CD4-positive, alpha-beta T cell treated with Interleukin-10 for 1 hour (primary cell): ENCODE data around the gene ENHO.

ENCODE experiments used
- DNase-seq: peaks from one replicate; pipeline ENCODE4 v3.0.0-alpha.2; 2020

Gene ENHO

DNA sequence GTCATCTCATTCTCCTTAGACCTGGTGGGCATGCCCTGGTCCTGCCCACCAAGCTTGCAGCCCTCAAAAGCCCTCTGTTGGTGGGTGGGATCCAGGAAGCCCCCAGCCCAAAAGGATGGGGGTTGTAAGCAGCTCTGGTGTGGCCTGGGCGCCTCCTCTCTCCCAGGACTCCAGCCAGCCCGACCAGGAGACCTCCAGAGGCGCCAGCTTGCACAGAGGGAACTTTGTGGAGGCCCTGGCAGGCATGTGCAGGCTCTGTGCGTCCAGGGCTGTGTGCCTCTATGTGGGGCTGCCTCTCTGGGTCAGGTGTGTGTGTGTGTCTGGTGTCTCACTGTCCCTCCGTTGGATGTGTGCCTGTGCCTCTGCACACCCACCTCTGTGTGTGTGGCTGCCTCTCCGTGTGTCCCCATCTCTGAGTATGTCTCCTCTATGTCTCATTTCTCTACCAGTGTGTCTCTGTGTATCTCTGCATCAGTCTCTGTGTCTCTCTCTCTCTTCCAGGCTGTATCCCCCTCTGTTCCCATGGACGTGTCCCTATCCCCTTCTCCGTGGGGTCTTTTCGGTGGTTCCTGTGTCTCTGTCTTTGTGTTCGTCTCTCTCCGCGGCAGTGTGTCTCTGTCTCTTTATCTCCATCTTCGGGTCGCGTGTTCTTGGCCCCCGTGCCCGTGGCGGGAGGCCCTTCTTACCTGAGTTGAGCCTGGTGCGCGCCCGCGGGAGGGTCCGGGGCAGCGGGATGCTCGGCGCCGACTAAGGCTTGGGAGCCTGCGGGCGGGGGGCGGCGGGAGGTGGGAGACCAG lies 501 bp downstream of the ENHO start:
- DNase-seq = no peak

DNA sequence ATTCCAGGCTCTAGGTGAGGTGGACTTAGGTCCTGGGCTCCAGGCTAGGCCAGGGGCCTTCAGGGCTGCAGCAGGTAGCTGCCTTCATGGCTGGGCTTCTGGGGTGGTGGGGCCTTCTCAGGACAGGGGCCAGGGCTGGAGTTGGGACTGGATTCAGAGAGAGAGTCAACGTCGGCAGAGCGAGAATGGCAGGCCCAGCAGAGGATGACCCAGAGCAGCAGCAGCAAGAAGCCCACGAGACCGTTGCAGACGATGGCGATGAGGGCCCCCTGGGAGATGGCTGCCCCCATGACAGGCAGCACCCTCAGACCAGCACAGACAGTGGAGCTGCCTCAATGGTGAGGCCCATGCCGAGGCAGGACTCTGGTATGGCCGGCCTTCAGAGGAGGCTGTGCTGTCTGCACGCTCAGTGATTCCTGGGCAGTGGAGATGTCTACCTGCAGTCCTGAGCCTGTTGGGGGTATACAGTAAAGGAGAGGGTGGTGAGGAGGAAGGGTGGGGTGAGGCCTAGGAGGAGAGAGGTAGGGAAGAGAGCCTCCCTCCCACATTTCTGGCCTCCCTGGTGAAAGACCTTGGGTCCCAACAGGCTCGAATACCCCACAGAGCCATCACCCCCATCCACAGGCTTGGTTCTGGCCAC lies 1.3 kb downstream of the ENHO start:
- DNase-seq = no peak

DNA sequence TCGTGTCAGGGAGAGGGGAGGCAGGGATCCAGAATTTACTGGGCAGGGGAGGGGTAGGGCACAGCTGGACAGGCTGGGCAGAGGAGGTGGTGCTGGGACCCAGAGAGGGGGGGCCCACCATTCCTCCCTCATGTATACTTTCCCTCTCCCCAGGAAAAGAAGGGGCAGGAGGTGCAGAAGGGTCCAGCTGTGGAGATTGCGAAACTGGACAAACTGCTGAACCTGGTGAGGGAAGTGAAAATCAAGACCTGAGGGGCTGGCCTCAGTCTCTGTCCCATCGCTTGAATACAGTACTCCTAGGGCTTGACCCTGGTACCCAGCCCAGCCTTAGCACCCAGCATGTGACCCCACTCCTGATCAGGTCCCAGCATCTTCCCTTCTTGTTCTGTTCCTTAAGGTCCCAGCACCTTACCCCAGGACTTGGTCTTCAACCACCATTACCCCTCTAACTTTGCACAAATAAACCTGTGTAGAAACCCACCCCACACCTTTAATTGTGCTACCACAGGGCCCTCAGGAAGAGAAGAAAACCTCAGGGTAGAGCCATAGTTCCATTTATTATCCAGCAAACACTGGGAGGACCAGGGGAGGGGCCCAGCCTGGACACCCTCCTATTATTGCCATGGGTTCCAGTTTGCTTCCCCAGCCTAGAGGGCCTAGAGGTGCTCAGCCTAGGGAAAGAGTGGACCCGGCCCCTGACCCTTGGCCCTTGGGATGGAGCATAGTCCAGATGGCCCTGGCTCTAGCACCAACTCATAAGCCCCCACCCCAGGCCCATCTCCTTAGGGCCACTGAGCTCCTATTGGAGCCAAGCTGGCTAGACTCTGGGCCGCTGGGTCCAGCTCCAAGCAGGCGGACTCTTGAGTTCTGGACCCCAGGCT lies 2.0 kb downstream of the ENHO start:
- DNase-seq = no peak

DNA sequence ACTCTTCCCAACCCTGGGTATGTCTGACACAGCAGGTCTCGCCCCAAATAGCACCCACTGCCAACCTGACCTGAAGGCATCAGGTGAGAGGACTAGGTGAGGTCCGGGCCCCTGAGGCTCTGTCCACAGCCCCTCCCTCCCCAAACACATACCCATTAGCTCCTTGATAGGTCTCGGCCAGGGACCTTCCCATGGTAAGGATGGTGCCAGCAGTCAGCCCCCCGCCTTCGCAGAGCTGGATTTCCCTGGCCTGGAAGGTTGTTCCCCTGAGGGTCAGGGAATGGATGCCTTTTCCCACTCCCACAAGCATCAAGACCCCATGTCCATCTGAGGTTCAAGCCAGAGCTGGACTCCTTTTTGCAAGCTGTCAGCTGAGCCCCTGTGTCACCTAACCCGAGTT lies 2.7 kb downstream of the ENHO start:
- DNase-seq = no peak

DNA sequence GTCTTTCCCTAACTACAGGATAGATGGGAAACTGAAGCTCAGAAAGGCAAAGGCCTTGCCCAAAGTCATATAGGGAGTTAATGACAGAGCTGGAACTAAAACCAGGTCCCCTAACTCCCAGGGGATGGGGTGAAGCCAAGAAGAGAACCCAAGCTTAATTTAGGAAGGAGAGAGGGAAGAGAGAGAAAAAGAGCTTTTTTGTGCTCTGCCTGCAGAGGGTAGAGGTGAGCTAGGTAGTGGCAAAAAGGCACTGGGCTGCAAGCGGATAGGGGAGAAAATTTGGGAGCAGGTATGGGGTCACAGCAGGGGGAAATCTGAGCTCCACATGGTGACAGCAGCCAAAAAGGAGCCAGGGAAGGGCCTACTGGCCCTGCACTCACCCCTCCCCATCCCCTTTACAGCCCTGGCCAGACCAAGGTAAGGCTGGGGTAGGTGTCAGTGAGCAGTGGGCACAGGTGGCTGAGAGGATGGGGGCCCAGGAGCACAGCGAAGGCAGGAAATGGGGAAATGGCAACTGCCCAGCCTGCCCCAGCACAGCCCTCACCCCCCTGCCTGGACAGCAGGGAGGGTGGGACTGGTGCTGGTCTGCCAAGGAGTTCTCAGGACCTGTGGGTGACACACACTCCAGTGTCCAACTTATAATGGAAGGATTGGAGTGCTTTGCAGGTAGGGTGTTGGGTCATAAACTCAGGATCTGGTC lies 3.3 kb downstream of the ENHO start:
- DNase-seq = no peak

DNA sequence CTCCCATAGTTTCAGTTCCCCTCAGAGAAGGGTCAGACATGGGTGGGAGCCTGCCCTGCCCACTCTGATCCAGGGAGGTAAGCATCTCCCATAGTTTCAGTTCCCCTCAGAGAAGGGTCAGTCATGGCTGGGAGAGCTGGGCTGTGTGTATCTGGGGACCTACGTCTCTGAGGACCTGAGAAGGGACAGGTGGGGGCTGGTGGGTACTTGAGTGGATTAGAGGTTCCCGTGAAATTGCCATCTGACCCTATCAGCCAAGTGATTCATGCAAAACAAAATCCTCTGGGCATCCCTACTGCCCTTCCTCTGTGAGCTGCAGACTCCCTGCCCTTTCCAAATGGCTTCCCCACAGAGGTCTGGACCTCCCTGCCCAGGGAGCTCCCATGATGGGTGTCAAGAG lies 3.9 kb downstream of the ENHO start:
- DNase-seq = no peak

DNA sequence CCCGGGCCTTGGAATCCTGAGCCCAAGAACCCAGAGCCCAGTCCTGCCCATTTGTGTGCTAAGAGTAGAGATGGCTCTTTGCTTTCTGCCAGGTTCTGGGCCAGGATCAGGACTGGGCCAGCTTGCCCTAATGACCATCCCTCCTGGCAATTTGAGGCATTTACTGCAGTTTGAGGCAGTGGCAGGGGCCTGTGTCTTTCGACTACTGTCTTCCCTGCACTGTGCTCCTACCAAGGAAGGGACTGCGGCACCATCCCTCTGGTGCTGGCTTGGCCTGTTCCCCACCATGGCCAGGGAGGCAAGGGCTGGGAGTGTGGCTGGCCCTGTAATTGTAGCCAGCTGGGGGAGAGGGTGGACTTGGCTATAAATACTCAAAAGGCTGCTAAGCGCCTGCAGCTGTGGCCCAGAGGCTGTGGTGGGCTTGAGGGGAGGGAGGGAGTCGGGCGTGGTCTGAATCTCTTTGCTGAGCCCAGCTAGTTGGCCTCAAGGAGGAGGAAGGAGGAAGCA lies 4.6 kb downstream of the ENHO start:
- DNase-seq = no peak

DNA sequence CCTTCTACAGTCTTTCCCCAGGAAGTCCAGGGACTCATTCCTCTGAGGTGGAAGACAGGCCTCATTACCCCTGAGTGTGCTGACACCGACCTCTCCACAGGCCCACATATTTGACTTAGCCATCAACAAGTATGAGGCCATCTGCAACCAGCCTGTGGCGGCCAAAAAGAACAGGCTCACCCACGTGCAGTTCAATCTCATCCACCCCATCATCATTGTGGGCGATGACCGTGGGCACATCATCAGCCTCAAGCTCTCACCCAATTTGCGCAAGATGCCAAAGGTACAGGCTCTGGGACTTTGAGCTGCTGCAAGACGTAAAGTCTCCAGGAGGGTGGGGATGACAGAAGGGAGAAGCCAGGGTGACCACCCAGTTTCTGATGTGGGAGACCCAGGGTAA lies 5.6 kb downstream of the ENHO start:
- no peak for DNase-seq

DNA sequence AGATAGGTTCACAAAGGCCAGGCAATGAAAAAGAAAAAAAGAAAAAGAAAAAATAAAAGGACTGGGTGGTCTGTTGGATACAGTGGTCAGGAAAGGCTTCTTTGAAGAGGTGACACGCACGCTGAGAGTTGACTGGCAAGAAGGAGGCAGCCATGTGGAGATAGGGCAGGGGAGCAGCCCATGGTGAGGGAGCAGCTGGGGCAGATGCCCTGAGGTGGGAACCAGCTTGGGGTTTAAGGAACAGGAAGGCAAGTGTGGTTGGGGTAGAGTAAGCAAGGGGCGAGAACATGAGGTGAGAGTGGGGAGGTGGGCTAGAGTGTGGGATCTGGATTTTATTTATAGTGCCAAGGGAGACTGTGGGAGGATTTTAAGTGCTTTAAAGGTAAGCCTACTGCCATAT lies 6.8 kb downstream of the ENHO start:
- DNase-seq = no peak

DNA sequence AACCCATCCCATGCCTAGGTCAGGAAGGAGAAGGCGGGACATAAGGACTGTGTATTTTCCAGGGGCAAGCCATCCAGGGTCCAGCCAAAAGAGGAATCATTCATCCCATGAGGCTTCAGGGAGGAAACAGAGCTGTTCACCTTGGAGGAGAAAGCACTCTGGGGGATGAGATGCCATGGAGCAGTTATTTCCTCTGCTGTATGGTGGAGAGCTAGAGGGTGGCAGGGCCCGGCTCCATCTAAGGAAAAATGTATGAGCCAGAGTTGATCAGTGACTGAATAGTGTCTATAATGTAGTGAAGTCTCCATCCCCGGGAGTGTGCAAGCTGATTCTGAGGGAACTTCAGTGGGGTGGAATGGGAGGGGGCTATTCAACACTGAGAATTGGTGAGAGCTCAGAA lies 8.0 kb downstream of the ENHO start:
- no peak for DNase-seq

DNA sequence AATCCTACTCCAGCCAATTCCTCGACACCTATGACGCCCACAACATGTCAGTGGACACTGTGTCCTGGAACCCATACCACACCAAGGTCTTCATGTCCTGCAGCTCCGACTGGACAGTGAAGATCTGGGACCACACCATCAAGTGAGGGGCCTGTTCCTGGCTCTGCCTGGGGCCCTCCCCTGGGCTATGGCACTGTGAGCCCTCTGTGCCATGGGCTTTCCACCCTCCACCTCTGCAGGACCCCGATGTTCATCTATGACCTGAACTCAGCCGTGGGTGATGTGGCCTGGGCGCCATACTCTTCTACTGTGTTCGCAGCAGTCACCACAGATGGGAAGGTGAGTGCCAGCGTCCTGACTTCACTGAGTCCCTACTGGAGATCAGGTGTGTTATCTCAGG lies 8.4 kb downstream of the ENHO start:
- no peak for DNase-seq

DNA sequence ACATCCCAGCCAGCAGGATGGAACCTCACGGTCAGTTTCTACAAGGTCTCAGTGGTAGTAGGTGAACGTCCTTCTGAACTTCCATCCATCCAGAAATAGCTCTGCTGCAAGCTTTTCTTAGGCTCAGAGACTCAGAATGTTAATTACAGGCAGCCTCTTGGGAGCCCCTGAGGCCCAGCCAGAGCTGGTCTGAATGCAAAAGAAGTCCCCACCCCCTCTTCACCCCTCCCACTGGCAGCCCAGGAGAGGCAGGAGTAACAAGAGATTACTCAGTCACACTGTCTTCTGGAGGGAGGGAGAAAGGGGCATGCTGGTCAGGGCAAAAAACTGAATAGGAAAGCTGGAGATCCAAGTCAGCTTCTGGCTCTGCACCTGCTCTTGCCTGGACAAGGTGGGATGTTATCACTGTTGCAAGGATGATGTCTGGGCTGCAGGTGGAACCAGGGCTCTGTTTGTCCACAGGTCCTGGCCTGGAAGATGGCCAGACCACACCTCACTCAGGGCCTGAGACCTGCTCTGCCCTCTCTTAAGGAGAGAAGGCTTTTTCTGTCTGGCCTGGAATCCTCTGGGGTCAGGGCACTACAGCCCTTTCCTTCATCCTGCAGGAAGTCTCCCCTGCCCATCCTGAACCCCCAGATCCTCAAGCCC lies 9.1 kb downstream of the ENHO start:
- DNase-seq = no peak

DNA sequence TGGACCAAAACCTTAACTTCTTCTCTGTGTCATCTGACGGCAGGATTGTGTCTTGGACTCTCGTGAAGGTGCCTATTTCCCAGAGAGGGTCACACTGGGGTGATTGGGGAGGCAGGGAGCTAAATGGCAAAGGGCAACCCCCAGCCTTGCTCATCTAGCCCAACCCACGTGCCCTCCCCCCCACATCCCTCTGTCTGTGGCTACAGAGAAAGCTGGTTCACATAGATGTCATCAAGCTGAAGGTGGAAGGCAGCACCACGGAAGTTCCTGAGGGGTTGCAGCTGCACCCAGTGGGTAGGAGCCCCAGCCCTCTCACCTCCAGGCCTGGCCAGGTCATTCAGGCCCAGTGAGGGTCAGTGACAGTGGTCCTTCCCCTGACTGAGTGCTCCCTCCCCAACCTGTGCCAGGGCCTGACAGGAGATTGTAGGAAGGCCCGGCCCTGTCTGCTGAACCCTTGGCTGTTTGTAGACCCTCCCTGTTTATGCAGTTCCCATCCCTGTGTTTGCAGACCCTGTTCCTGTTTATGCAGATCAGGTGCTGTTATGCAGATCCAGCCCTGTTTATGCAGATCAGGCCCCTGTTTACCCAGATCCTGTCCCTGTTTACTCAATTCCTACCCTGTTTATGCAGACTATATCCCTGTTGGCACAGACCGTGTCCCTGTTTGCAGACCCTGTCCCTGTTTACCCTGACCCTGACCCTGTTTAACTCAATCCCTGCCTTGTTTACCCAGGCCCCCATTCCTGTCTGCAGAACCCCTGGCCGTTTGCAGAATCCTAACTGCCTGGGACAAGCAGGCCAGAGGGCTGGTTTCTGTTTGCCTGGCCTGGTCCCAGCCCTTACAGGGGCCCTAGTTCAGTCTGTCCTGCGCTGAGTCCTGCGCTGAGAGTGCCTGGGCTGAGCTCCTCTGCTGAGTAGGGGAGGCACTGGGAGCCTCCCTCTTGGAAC lies 10.4 kb downstream of the ENHO start:
- DNase-seq = no peak

DNA sequence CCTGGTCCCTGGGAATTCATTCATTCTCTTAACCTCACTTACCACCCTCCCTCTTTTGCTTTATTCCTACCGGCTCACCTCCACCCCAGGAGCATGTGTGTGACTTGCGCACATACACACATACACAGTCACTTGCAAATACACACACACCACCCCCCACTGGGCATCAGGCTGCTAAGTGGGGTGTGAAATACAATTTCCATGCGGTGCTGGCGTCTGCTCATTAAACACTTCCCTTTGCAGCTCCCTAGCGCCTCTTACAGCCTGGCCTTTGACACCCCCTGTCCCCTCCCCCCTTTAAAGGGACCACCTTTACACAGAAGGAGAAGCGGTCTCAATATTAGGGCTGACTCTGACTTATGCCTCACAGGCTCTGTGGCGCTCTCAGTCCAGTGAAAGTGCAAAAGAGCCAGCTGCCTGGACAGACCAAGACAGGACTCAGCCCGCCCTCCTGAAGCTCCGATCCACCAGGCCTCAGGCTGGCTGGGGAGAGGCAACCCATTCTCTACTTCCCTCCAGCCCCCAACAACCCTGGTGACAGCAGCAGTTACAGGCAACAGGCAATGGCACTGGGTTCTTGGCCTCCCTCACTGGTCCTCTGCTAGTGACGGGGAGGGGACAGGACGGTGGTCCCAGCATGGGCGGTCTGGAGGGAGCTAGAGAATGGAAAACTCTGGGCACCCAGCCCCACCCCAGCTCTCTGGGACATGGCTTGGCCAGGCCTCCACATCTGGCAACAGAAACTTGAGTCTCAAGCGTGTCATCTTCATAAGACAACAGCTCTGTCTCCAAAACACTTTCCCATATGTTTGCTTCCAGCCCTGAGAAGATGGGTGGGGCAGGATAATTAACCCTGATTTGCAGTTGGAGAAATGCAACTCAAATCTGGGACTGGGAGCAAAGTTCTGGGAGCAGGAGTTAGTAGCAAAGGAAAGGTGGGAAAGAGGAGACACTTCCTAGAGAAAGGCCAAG lies 12.0 kb downstream of the ENHO start:
- DNase-seq = no peak

DNA sequence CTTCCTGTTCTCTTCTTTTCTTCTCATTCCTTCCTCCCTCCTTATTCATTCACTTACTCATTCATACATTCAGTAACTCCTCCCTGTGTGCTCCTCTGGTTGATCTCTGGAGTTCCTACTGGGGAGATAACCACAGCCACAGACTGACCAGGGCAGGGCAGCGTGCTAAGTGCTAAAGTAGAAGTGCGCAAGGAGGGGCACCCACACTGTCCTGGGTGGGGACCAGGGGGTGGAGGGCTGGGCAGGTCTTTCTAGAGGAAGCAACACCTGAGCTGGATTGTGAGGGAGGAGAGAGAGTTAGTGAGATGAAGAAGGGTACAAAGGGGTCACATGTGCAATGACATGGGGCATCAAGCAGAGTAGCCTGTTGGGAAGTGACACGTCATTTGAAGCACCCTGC lies 13.8 kb downstream of the ENHO start:
- DNase-seq = no peak

DNA sequence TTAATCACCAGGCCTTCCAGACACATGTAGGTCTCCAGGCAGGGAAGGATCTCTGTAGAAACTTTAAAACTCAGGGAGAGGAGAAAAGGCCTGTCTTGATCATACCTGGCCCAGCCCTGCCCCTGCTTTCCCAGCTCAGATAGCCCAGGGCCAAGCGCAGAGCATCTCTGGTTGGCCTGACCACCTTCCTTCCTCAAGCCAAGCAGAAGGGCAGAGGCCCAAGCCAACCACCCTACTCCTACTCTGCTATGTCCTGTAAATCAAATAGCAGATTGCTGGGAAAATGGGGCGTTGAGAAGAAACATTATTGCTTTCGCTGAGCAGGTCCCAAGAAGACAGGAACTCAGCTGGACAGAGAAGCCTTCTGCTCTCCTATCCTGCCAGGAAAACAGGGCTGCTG lies 14.3 kb downstream of the ENHO start:
- DNase-seq = no peak

DNA sequence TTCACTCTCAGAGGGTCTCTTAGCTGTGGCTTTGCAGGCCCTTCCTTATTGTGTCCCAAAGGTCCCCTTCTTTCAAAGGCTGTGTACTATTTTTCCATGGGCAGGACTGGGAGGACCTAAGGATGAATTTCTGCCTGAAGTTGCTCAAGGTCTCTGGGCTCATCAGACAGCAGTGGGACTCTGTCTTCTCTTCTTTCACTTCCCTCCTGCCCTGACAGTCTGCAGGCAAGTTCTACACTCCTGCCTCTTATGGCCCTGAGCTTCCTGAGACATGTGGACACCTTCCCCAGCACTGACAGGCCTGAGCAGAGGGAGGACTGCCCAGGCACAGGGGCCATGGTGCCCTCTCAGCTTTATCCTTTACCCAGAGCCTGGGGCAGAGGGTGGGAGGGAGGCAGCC lies 14.8 kb downstream of the ENHO start:
- DNase-seq = no peak

DNA sequence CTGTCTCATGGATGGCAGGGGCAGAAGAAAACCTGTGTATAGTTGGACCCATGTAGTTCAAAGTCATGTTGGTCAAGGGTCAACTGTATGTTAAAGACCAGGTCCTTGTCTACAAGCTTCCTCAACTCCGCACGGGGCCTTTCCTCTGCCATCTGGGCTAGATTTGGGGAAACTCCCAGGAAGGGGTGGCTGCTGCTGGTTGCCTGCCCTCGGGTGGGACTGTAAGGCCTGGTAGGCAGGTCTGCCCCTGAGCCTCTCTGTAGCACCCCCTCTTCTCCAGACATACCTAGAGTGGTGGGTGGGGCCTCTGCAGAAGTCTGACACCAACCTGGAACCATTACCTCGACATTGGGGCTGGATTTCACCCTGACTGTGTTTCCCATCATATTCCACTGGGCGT lies 15.2 kb downstream of the ENHO start:
- DNase-seq = no peak

DNA sequence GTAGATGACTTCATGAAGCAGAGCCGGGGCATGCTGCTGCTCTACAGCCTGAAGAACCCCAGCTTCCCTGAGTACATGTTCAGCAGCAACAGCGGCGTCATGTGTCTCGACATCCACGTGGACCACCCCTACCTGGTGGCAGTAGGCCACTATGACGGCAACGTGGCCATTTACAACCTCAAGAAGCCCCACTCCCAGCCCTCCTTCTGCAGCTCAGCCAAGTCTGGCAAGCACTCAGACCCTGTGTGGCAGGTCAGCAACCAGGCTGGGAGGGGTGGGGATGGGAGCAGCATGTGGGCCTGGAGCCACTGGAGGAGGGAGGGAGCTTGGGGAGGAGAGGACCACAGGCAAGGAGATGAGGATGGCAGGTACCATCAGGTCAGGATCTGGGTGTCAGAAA lies 16.2 kb downstream of the ENHO start:
- no peak for DNase-seq
